ENCODE measurements around the gene GPR171. TPM values are rescaled to one million over a fixed set of nuclear protein-coding genes. Genes with fewer than 3 reads are reported as not detected.

Gene GPR171
- polyA plus RNA-seq, 1 donor from 2014 or later = not detected

GRCh38 chr3:151227266-151227806, 24.3 kb upstream of the GPR171 start:
- TF ChIP-seq EZH2 (IDR thresholded peaks at IDR 0.05; ENCODE audit: borderline replicate concordance, insufficient read depth, low read length, poor library complexity, severe bottlenecking) (no peak), EP300 (conservative IDR thresholded peaks at IDR 0.05; ENCODE audit: poor library complexity, severe bottlenecking) (no peak), MXI1 (conservative IDR thresholded peaks at IDR 0.05; ENCODE audit: poor library complexity, severe bottlenecking) (no peak)
- no peaks in the 10 kb centered on the region for H3F3A ChIP-seq (ENCODE audit: insufficient read depth, low read length, poor library complexity, severe bottlenecking)
- H3K4me2 ChIP-seq (ENCODE audit: low read length) = no peak overlapping the region
- no peaks in the 10 kb centered on the region for H3K9me3 ChIP-seq (ENCODE audit: low read length)
- no peaks in the 10 kb centered on the region for H3K79me2 ChIP-seq (replicated peaks; ENCODE audit: insufficient read depth, low read length)
- H3K9me2 ChIP-seq (ENCODE audit: insufficient read depth, low read length) = no peaks in the 10 kb centered on the region
- H3K27me3 ChIP-seq (ENCODE audit: insufficient read depth, low read depth, low read length) = no peaks in the 10 kb centered on the region
- H3K27ac ChIP-seq (ENCODE audit: low read length) = no peak overlapping the region
- H3K9ac ChIP-seq (ENCODE audit: low read length) = no peak overlapping the region
- no peak overlapping the region for H2AFZ ChIP-seq (ENCODE audit: low read depth, low read length)
- peaks cover 4% of the 10 kb centered on the region for H4K20me1 ChIP-seq (ENCODE audit: insufficient read depth)
- no peak overlapping the region for H3K4me3 ChIP-seq (ENCODE audit: low read length)
- H3K36me3 ChIP-seq (ENCODE audit: insufficient read depth, low read length) = peaks cover 5% of the 10 kb centered on the region

GRCh38 chr3:151226825-151227224, 23.8 kb upstream of the GPR171 start:
- Histone ChIP-seq H3K4me2 (ENCODE audit: low read length) (no peak overlapping the region), H2AFZ (ENCODE audit: low read depth, low read length) (no peak overlapping the region), H3K27me3 (ENCODE audit: insufficient read depth, low read depth, low read length) (no peaks in the 10 kb centered on the region), H3F3A (ENCODE audit: insufficient read depth, low read length, poor library complexity, severe bottlenecking) (no peaks in the 10 kb centered on the region), H3K79me2 (replicated peaks; ENCODE audit: insufficient read depth, low read length) (no peaks in the 10 kb centered on the region), H4K20me1 (ENCODE audit: insufficient read depth) (peaks cover 4% of the 10 kb centered on the region), H3K9me2 (ENCODE audit: insufficient read depth, low read length) (no peaks in the 10 kb centered on the region), H3K27ac (ENCODE audit: low read length) (no peak overlapping the region), H3K9ac (ENCODE audit: low read length) (no peak overlapping the region), H3K4me3 (ENCODE audit: low read length) (no peak overlapping the region), H3K36me3 (ENCODE audit: insufficient read depth, low read length) (peaks cover 5% of the 10 kb centered on the region), H3K9me3 (ENCODE audit: low read length) (no peaks in the 10 kb centered on the region)
- TF ChIP-seq RAD21 (conservative IDR thresholded peaks at IDR 0.05) = no peak
- TF ChIP-seq EP300 (conservative IDR thresholded peaks at IDR 0.05; ENCODE audit: poor library complexity, severe bottlenecking) = no peak
- no peak for TF ChIP-seq POLR2AphosphoS5 (IDR thresholded peaks at IDR 0.05)
- TF ChIP-seq CTCF (IDR thresholded peaks at IDR 0.05; ENCODE audit: poor library complexity, severe bottlenecking) = no peak
- TF ChIP-seq SMC3 (conservative IDR thresholded peaks at IDR 0.05; ENCODE audit: poor library complexity) = no peak
- no peak for TF ChIP-seq EZH2 (IDR thresholded peaks at IDR 0.05; ENCODE audit: borderline replicate concordance, insufficient read depth, low read length, poor library complexity, severe bottlenecking)
- TF ChIP-seq REST (IDR thresholded peaks at IDR 0.05; ENCODE audit: borderline replicate concordance) = no peak
